HFFc6 (cell line): ENCODE results near the gene SLC16A3. TPM values are rescaled to one million over a fixed set of nuclear protein-coding genes. Genes with fewer than 3 reads are reported as not detected.

Experiments
- DNase-seq: peaks from one replicate; pipeline ENCODE4 v3.0.0-alpha.2; 2018
- H3K27ac Mint-ChIP-seq: 2 replicates; pipeline ENCODE4 v1.8.0; 2020; ENCODE audit warnings: mild to moderate bottlenecking, mixed read lengths
- H3K27me3 Mint-ChIP-seq: 2 replicates; pipeline ENCODE4 v1.8.0; 2021; ENCODE audit warnings: mild to moderate bottlenecking, moderate library complexity, mixed read lengths; ENCODE audit not compliant: insufficient read depth
- H3K36me3 Mint-ChIP-seq: 2 replicates; pipeline ENCODE4 v1.8.0; 2021; ENCODE audit warnings: low read depth, mixed read lengths
- H3K4me1 Mint-ChIP-seq: 2 replicates; pipeline ENCODE4 v1.8.0; 2020; ENCODE audit warnings: low read depth, mixed read lengths
- H3K4me3 Mint-ChIP-seq: 2 replicates; pipeline ENCODE4 v1.8.0; 2020; ENCODE audit warnings: mild to moderate bottlenecking, moderate library complexity, mixed read lengths
- H3K9me3 Mint-ChIP-seq: 2 replicates; pipeline ENCODE4 v1.8.0; 2020; ENCODE audit warnings: mild to moderate bottlenecking, mixed read lengths
- CTCF ChIP-seq: fragments of 200-600 bp; sonication (generic); IDR thresholded peaks from 2 replicates; pipeline ENCODE4 v1.5.0; 2021; ENCODE audit warnings: antibody characterized with exemption, mild to moderate bottlenecking
- long read RNA-seq: library from polyadenylated mRNA; unstranded; transcript quantifications from one replicate; pipeline ENCODE4 v2.0.0, GENCODE V29; 2019
- total RNA-seq, 6 experiments: library from RNA; stranded (reverse); fragmentation: NEBNext Ultra II Directional; extraction: Animal tissue kit (Norgen Biotek cat#: 25700); gene quantifications; 2 replicates in 1 of 6; 3 replicates in 5 of 6; pipeline ENCODE4 v1.2.3, GENCODE V29; 2021

Gene SLC16A3
- 100 to 1,000 TPM; 475 to 624 (median 523) TPM for total RNA-seq
- long read RNA-seq, full-length matches to known transcripts, result 250 of 308 reads
- long read RNA-seq, partial matches to known transcripts, result 23 of 308 reads
- long read RNA-seq, other reads (novel, unspliced or antisense), result 35 of 308 reads

- peak; percentile 63 for DNase-seq
- H3K36me3 Mint-ChIP-seq, result peaks cover 6% of the 10 kb centered on the region
- no peaks in the 10 kb centered on the region for H3K9me3 Mint-ChIP-seq
- no peak for TF ChIP-seq CTCF
- H3K27me3 Mint-ChIP-seq, result peaks cover 3% of the 10 kb centered on the region; the same call in 1 of the 2 replicates
- H3K4me3 Mint-ChIP-seq, result peak within 1 kb of the TSS; percentile 99
- H3K4me1 Mint-ChIP-seq, result no peaks in the 10 kb centered on the region
- H3K27ac Mint-ChIP-seq, result peak within 1 kb of the TSS; percentile 94
Measured at GRCh38 chr17:82228842-82229697, at the start of gene SLC16A3. SLC16A3 (plus strand) TSS chr17:82229042; CDS start chr17:82236009, 6,967 bp downstream.

- Mint-ChIP-seq H3K27me3 (peaks cover 3% of the 10 kb centered on the region; the same call in 1 of the 2 replicates), H3K27ac (no peak overlapping the region), H3K4me1 (no peaks in the 10 kb centered on the region), H3K4me3 (no peak overlapping the region), H3K9me3 (no peaks in the 10 kb centered on the region), H3K36me3 (peaks cover 14% of the 10 kb centered on the region)
- DNase-seq, result no peak
- TF ChIP-seq CTCF, result no peak
Measured at GRCh38 chr17:82179412-82179811, 49.4 kb upstream of the SLC16A3 start.

- H3K4me1 Mint-ChIP-seq, result no peaks in the 10 kb centered on the region
- peaks cover 11% of the 10 kb centered on the region for H3K36me3 Mint-ChIP-seq
- no peak overlapping the region for H3K27ac Mint-ChIP-seq
- no peak overlapping the region for H3K4me3 Mint-ChIP-seq
- H3K9me3 Mint-ChIP-seq, result no peaks in the 10 kb centered on the region
- peaks cover 3% of the 10 kb centered on the region; the same call in 1 of the 2 replicates for H3K27me3 Mint-ChIP-seq
- no peak for DNase-seq
- TF ChIP-seq CTCF, result no peak
Measured at GRCh38 chr17:82179946-82180475, 48.8 kb upstream of the SLC16A3 start.

- Mint-ChIP-seq H3K36me3 (peaks cover 11% of the 10 kb centered on the region), H3K4me3 (no peak overlapping the region), H3K9me3 (no peaks in the 10 kb centered on the region), H3K27ac (no peak overlapping the region), H3K4me1 (no peaks in the 10 kb centered on the region), H3K27me3 (peaks cover 3% of the 10 kb centered on the region; the same call in 1 of the 2 replicates)
- DNase-seq, result no peak
- TF ChIP-seq CTCF, result no peak
Measured at GRCh38 chr17:82180776-82181528, 47.9 kb upstream of the SLC16A3 start.

- Mint-ChIP-seq H3K27me3 (no peaks in the 10 kb centered on the region), H3K9me3 (no peaks in the 10 kb centered on the region), H3K4me1 (no peaks in the 10 kb centered on the region), H3K36me3 (peaks cover 16% of the 10 kb centered on the region), H3K4me3 (no peak overlapping the region), H3K27ac (no peak overlapping the region)
- no peak for TF ChIP-seq CTCF
- DNase-seq, result no peak
Measured at GRCh38 chr17:82184761-82185160, 44.1 kb upstream of the SLC16A3 start.
